ENCODE data around the gene AP1G2.

AP1G2 gene

DNA sequence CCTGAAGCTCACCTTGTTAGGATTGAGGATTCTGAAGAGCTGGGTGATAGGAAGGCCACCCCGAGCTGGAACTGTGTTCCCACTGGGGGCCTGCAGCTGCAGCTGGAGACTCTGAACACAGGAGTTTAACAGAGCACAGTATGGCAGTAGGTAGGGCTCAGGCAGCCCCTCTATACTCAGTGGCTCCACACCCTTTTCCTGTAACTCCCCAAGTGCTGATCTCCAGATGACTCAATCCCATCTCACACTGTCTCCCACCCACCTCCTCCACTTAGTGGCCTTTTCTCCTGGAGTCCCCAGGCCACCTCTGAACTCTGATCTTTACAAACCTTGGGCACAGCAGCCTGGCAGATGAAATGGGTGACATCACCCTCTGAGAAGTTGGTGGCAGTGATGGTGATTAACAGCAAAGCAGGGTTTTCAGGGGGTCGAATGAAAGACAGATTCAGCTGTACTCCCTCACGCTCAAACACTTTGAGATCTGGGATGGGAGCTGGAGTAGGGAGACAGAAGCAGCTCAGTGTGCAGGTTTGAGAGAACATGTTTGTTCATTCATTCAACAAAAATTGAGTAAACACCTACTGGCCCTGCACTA is 7.6 kb downstream of the AP1G2 start:
- no peak for TF ChIP-seq ZNF274 (IDR thresholded peaks at IDR 0.05; ENCODE audit: low read depth, low read length)
- H3K4me3 ChIP-seq (ENCODE audit: low read length): no peak overlapping the region

DNA sequence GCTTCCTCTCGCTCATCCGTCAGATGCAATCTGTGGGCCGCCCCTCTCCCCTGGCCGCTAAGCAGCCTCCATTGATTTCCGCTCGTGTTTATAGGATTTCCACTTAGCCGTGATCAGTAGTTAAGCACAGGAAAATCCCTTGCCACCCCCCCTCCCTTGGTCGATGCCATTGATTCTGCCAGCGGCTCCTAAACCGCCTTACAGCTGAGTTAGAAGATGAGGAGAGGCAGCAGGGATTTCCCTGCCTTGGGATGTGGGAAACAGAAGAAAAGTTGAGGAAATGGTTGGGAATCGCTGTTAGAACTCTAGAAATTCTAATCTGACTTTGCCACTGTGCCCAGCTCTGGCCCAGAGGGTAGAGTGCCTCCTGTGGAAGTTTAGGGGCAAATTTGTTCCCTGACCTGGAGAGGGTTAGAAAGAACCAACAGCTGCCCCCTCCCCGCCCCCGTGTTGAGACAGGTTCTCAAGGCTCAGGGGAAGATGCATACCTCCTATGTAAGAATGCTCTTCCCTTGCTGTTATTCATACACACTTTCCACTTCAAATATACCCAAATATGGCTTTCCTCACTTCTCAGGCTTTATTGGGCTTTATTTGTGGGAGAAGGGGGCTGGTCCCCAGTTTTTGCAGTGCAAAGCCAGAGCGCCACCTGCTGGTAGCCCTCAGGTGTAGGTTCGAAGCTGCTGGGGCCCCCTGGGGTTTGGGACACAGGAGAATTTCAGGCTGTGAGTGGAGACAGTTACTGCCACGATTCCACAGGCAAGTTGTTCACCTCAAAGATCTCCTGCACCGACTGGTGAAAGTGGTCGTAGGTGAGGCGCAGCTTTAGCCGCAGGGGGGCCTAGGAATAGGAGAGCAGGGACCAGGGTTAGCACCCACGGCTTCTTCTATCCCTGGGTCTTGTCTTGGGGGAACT is 8.3 kb downstream of the AP1G2 start:
- TF ChIP-seq ZNF274 (IDR thresholded peaks at IDR 0.05; ENCODE audit: low read depth, low read length): no peak
- no peak overlapping the region for H3K4me3 ChIP-seq (ENCODE audit: low read length)

DNA sequence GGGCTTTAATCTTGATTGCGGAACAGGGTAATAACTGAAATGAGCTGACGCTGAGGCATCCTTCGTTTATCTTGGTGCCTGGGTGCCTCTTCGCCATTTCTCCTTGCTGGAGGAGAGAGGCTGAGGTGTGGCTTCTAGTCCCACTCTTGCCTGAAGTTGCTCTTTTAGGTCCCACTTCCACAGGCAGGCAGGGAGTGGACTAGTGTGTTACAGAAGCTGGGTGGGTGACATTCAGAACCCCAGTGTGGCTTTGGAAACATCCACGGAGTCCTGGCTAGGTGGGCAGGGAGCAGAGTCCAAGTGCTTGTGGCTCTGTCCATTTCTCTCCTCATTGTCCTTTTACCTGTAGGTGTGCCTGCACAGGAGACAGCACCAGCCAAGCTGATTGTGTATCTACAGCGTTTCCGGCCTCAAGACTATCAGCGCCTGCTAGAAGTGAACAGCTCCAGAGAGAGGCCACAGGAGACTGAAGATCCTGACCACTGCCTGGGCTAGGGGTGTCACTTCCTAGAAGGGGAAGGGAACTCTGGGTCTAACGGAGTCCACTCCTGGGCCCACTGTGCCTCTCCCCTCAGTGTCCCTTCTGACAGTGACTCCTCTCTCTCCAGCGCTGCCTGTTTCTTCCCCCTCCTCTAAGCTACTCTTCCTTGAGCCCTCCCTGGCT is 9.1 kb downstream of the AP1G2 start:
- TF ChIP-seq ZNF274 (IDR thresholded peaks at IDR 0.05; ENCODE audit: low read depth, low read length): no peak
- no peak overlapping the region for H3K4me3 ChIP-seq (ENCODE audit: low read length)

DNA sequence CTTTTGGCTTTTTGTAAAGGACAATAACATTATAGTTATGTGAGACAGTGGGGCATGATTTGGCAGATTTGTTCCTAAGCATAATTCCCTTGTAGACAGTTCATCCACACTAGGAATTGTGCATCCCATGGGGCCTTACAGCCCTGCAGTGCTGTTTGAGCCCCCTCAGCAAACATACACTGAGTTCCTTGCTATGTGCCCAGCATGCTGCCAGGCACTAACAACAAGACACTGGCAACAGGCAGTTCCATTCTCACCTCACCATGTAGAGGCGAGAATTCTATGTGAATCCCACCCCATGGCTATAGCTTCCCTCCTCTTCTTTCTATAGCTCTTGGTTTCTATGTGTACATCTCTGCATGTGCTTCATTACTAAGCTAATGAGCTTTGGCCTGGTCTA is 9.6 kb downstream of the AP1G2 start:
- H3K4me3 ChIP-seq (ENCODE audit: low read length): no peak overlapping the region; the same call in 1 of the 2 replicates
- TF ChIP-seq ZNF274 (IDR thresholded peaks at IDR 0.05; ENCODE audit: low read depth, low read length): no peak

DNA sequence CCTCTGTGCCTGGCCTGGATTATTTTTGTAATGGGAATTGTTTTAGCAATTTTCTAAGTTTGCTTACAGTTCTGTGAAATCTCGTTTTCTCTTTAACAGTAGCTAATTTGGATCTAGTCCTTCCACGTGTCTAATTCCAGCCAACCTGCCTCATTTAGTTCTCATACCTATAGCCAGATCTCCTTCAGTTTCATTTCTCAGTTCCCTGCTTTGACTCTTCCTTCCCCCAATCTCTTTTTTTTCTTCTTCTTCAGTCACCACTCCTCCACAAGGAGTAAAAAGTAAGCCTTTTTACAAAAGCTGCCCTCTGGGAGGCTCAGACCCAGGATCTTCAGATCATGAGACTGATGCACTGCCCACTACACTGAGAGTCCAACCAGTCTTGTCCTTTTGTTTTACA is 10.1 kb downstream of the AP1G2 start:
- peak overlapping the region; percentile 79; the same call in 1 of the 2 replicates for H3K4me3 ChIP-seq (ENCODE audit: low read length)
- no peak for TF ChIP-seq ZNF274 (IDR thresholded peaks at IDR 0.05; ENCODE audit: low read depth, low read length)

DNA sequence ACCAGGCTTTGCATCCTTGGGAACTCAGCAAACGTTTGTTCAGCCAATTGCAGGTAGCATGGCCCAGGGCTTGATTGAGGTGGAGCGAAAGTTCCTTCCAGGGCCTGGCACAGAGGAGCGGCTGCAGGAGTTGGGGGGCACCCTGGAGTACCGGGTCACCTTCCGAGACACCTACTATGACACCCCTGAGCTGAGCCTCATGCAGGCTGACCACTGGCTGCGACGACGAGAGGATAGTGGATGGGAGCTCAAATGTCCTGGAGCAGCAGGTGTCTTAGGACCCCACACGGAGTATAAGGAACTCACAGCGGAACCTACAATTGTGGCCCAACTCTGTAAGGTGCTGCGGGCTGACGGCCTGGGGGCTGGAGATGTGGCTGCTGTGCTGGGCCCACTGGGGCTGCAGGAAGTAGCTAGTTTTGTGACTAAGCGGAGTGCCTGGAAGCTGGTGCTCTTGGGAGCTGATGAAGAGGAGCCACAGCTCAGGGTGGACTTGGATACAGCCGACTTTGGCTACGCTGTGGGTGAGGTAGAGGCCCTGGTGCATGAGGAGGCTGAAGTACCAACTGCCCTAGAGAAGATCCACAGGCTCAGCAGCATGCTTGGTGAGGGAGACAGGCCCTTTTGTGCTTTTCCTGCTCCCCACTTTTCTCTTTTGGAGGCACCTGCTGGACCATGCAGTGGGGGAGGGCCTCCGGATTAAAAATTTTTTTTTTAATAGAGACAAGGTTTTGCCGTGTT is 10.7 kb downstream of the AP1G2 start:
- peak overlapping the region; percentile 79 for H3K4me3 ChIP-seq (ENCODE audit: low read length)
- TF ChIP-seq ZNF274 (IDR thresholded peaks at IDR 0.05; ENCODE audit: low read depth, low read length): no peak

DNA sequence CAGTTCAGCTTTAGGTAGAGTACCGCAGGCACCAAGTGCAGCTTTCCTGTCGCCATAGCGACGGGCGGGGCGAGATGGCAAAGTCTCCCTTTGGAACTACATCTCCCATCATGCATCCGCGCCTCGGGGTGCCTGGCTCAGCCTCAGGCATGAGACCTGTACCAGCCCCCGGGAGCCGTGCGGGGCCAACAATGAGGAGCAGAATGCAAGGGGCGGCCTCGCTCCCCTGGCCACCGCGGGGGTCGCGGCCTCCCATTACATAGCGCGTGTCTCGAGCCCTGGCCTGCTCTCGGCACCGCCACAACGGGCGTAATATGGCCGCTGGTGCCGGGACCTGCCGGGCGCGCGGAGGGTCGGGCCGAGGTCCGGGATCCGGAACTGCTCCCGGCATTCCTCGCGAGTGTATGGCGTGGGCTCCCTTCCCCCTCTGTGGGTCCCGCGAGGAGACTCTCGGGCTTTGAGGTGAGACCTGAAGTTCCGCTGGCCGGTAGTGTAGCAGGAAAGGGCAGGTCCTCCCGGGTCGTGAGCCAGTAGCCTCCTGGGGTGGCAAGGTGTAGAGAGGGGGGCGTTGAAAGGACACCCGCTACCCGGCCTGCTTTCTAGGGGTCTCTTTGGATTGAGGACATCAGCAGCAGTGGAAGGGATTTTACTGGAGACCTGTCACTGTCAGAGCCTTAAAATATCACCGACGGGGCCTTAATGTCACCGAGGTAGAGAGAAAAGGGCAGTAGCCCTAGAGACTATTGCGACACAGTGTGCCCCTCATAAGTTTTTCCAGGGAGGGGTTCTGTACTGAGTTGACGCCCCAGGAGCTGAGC is 11.5 kb downstream of the AP1G2 start, which contains the start of gene THTPA:
Gene THTPA (plus strand): TSS at position 390 of the 818 bp plus-strand sequence. CDS start 487 bp downstream, outside the sequence.
- H3K4me3 ChIP-seq (ENCODE audit: low read length): peak within 1 kb of the TSS; percentile 79
- TF ChIP-seq ZNF274 (IDR thresholded peaks at IDR 0.05; ENCODE audit: low read depth, low read length): no peak

- peak overlapping the region; percentile 79; the same call in 1 of the 2 replicates for H3K4me3 ChIP-seq (ENCODE audit: low read length)
Measured at GRCh38 chr14:23555533-23555881, 12.1 kb downstream of the AP1G2 start.

DNA sequence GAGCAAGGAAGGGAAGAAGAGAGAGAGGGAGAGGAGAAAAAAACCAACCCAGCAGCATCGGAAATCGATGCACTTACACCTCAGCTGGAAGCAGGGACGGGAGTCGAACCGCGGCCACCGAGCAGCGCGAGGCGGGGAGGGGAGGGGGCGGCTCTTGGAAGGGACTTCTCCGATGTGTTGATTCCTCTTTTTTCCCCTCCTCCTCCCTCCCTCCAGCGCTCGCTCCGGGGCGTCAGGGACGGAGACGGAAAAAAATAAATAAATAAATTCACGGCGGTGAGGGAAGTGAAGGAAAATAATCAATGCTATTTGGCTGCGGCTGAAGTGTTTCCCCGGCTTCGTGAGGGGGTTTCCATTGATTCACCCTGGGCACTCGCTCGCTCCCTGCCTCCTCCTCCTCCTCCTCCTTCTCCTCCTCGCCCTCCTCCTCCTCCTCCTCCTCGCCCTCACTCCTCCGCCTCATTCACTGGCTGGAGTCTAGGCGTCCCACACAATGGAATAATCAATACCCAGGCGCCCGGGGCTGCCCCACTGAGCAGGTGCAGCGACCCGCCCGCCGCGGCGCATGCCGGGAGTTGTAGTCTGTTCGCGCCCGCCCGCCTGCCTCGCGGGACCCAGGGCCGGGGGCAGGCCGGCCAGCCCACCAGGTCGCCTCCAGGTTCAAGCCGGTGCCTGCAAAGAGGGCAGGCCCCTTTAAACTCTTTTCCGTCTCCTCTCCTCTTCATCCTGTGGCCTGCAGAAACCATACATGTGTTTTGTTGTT is 16.1 kb downstream of the AP1G2 start, which contains the start of gene ZFHX2:
Gene ZFHX2 (minus strand): TSS at position 500 of the 763 bp plus-strand sequence. CDS start 16,440 bp downstream, outside the sequence.
- H3K4me3 ChIP-seq (ENCODE audit: low read length): peak within 1 kb of the TSS; percentile 72
- no peak for TF ChIP-seq ZNF274 (IDR thresholded peaks at IDR 0.05; ENCODE audit: low read depth, low read length)

More at GRCh38 chr14:23555533-23555881, 12.1 kb downstream of the AP1G2 start:
- TF ChIP-seq ZNF274 (IDR thresholded peaks at IDR 0.05; ENCODE audit: low read depth, low read length): no peak

GRCh38 chr14:23550812-23551265 is 16.8 kb downstream of the AP1G2 start:
- no peak for TF ChIP-seq ZNF274 (IDR thresholded peaks at IDR 0.05; ENCODE audit: low read depth, low read length)
- H3K4me3 ChIP-seq (ENCODE audit: low read length): peak overlapping the region; percentile 72

DNA sequence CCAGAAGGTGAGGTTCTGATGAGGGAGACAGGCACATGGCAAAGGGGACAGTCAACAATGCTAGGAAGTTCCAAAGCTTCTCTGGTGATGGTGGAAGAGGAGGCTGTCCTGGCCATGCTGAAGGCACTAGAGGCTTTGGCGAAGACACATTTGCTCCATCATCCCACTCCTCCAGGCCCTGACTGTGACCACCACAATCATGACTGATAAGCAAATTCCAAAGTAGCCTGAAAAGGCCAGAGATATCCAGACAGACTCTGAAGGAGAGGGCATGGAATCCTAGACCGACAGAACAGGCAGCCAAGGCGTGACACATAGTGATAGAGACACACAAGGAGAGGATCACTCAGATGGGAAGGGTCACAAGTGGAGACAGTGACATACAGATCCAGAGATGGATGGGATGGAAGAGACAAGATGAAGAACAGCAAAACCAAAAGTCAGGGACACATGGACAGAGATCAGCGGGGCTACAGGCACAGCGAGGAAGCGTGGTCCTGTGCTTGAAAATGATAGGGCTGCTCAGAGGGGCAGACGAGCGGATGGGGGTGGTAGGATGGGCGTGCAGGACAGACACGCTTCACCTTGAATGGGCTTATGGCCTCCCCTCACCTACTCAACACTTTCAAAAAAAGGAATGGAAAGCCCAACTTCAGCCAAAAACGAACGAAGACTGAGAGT is 17.3 kb downstream of the AP1G2 start:
- TF ChIP-seq ZNF274 (IDR thresholded peaks at IDR 0.05; ENCODE audit: low read depth, low read length): no peak
- H3K4me3 ChIP-seq (ENCODE audit: low read length): peak overlapping the region; percentile 72

Measured in GM08714 (cell line).